Hepatic stellate cell (primary cell): ENCODE measurements around the gene IL20RB.

Experiments
- DNase-seq: peaks from one replicate; pipeline ENCODE4 v3.0.0; 2011; ENCODE audit warnings: low spot score

The IL20RB gene, protein sequence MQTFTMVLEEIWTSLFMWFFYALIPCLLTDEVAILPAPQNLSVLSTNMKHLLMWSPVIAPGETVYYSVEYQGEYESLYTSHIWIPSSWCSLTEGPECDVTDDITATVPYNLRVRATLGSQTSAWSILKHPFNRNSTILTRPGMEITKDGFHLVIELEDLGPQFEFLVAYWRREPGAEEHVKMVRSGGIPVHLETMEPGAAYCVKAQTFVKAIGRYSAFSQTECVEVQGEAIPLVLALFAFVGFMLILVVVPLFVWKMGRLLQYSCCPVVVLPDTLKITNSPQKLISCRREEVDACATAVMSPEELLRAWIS

DNA sequence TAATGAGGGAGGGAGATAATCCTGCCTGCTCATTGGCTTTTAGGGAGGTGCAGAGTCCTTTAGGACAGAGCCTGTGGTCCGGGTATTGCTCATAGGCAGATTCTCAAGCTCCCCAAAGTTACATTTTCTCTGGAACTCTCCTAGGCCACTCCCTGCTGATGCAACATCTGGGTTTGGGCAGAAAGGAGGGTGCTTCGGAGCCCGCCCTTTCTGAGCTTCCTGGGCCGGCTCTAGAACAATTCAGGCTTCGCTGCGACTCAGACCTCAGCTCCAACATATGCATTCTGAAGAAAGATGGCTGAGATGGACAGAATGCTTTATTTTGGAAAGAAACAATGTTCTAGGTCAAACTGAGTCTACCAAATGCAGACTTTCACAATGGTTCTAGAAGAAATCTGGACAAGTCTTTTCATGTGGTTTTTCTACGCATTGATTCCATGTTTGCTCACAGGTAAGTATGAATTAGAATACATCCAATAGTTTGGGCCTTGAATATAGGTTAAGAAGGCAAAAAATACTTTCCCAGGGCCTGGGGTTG lies at the start of gene IL20RB:
Gene IL20RB (plus strand): TSS at position 233 of the 538 bp plus-strand sequence. CDS start 131 bp downstream, at position 364.
- DNase-seq: no peak

GRCh38 chr3:136908297-136908696 lies 49.5 kb upstream of the IL20RB start:
- DNase-seq: no peak

DNA sequence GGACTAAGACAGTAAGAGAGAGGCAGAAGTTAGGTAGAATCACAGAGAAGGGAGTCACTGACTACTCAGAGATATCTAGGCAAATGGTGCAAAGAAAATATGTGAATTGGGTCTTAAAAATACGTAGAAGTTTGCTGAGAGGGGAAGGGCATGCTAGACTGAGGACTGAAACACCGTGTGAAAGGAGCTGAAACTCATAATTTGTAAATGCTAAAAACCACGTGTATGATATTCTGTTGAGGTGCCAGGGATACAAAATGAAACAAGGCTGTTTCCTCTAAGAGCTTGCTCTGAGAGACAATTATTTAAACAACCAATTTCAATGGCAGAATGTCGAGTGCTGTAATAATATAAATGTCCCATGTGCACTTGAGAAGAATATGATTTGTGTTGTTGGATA lies 48.6 kb upstream of the IL20RB start:
- no peak for DNase-seq

DNA sequence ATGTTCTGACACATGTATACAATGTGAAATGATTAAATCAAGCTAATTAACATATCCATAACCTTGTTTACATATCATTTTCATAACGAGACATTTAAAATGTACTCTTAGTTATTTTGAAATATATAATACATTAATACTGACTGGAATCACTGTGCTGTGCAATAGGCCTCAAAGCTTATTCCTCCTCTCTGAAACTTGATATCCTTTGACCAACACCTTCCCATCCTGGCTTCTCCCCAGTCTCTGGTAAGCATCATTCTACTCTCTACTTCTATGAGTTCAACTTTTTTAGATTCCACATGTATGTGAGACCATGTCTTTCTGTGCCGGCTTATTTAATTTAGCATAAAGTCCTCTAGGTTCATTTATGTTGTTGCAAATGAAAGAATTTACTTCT lies 47.1 kb upstream of the IL20RB start:
- no peak for DNase-seq

DNA sequence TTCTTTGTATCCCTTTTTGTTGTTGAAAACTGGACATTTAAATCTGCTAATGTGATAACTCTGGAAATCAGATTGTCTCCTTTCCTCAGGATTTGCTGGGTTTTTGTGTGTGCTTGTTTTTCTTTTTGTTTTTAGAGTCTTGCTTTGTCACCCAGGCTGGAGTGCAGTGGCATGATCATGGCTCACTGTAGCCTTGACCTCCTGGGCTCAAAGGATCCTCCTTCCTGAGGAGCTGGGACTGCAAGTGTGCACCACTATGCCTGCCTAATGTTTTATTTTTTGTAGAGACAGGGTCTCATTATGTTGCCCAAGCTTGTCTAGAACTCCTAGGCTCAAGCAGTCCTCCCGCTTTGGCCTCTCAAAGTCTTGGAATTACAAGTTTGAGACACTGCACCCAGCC lies 44.6 kb upstream of the IL20RB start:
- no peak for DNase-seq

DNA sequence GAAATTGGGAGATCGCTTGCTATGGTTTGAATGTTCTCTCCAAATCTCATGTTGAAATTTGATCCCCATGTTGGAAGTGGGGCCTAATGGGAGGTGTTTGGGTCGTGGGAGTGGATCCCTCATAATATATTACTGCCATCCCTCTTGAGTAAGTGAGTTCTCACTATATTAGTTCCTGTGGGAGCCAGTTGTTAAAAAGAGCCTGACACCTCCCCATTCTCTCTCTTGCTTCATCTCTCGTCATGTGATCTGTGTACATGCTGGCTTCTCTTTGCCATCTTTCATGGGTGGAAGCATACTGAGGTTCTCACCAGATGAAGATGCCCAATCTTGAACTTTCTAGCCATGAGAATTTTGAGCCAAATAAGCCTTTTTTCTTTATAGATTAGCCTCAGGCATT lies 43.0 kb upstream of the IL20RB start:
- DNase-seq: no peak

DNA sequence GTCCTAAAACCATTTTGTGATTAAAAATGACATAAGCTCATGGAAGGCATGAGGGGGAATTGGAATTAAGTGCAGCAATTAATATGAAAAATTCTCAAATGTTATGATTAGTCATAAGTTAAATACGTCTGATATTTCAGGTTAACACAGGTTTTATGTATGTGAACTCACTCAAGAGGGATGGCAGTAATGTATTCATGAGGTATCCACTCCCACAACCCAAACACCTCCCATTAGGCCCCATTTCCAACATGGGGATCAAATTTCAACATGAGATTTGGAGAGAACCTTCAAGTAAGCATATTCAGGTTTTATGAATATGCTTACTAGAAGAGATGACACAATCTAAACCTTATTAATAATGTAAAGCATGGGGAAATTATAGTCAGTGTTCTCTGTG lies 41.6 kb upstream of the IL20RB start:
- DNase-seq: no peak

GRCh38 chr3:136919799-136920580 lies 37.8 kb upstream of the IL20RB start:
- DNase-seq: no peak

- DNase-seq: no peak
Observed at GRCh38 chr3:136920904-136921611, 36.7 kb upstream of the IL20RB start.

DNA sequence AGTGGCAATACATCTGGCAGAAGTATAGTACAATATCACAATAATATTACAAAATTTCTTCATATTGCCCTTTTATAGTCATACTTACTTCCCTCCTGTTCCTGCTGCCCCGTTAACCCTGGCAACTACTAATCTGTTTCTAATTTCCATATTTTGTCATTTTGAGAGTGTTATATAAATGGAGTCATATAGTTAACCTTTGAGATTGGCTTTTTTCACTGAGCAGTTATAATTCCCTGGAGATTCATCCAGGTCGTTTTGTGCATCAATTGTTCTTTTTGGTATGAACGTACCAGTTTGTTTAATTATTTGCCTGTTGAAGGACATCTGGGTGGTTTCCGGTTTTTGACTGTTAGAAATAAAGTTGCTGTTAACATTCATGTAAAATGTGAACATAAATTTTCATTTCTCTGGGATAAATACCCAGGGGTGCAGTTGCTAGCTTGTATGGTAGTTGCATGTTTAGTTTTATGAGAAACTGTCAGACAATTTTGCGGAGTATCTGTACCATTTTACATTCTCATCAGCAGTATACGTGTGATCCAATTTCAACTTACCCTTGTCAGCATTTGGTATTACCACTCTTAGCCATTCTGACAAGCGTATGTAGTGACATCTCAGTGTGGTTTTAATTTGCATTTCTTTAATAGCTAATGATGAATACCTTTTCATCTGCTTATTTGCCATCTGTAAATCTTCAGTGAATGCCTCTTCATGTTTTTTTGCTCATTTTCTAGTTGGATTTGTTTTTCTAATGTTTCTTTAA lies 32.2 kb upstream of the IL20RB start:
- DNase-seq: no peak

- DNase-seq: no peak
Observed at GRCh38 chr3:136928240-136928639, 29.5 kb upstream of the IL20RB start.

DNA sequence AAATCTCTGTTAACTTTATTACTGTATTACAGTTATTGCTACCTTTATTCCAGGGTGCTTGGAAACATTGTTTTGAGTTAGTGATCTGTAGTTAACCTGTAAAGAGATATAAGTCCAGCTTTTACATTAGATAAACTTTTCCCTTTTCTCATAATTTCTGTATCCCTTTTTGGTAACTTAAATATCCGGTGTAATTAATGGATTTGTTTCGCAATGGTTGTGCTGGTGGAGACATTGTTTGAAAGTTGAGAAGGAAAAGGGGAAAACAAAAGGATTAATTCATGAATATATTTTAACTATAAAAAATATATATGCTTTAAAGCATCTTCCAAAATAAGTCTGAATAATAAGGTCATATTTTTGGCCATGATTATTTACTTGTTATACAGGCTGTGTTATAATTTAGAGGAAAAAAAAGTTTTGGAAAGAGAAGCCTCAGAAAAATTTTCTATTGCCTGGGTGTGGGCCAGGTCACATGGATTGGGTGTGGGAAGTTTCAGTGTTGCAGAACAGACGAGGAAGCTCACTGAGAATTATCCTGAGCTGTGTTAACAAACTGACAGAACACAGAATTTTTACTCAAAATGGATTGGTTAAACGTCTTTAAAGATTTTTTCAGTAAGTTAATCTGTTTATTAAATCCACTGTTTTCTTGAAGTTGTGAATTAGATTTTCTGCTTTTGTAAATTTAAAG lies 27.7 kb upstream of the IL20RB start:
- no peak for DNase-seq

DNA sequence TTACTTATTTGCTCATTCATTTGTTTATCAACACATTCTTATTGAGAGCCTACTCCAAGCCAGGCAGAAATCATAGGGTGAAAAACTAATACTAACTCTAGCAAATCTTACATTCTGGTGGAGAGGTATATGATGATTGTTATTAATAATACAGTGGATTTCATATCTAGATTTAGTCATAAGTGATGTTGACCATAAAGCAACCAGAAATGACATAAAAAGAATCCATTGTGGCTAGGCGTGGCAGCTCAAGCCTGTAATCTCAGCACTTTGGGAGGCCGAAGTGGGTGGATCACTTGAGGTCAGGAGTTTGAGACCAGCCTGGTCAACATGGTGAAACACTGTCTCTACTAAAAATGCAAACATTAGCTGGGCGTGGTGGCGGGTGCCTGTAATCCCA lies 26.2 kb upstream of the IL20RB start:
- DNase-seq: no peak

GRCh38 chr3:136932523-136932922 lies 25.3 kb upstream of the IL20RB start:
- no peak for DNase-seq

- DNase-seq: no peak
Observed at GRCh38 chr3:136932978-136933772, 24.6 kb upstream of the IL20RB start.

GRCh38 chr3:136937175-136937574 lies 20.6 kb upstream of the IL20RB start:
- no peak for DNase-seq

DNA sequence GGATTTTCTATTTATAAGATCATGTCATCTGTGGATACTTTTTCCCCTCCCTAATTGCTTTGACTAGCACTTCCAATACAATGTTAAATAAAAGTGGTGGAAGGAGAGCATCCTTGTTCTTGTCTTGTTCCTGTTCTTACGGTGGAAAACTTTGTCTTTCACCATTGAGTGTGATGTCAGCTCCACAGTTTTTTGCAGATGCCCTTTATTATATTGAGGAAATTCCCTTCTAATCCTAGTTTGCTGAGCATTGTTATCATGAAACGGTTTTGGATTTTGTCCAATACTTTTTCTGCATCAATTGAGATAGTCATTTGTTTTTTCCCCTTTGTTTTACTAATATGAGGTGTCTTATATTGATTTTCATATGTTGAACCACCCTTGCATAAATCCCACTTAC lies 19.9 kb upstream of the IL20RB start:
- DNase-seq: no peak

- no peak for DNase-seq
Observed at GRCh38 chr3:136938334-136938733, 19.4 kb upstream of the IL20RB start.

GRCh38 chr3:136939489-136939888 lies 18.3 kb upstream of the IL20RB start:
- no peak for DNase-seq

- no peak for DNase-seq
Observed at GRCh38 chr3:136942803-136943202, 15.0 kb upstream of the IL20RB start.
